Body of pancreas (tissue), 4 donors: ENCODE measurements around the gene GLI3.

Experiments
- POLR2A ChIP-seq, 3 donors: fragments of 450-650 bp; IDR thresholded peaks; one replicate each; pipeline ENCODE4 v1.6.1; 2016; ENCODE audit warnings: antibody characterized with exemption in 3 of 3, mild to moderate bottlenecking in 2 of 3
- TF ChIP-seq, protein P1 (sequence below), 7 experiments: fragments of 450-650 bp in 4 of 7; fragments of 200-600 bp in 3 of 7; sonication (generic) in 3 of 7; IDR thresholded peaks; one replicate each; pipeline ENCODE4 v1.5.1; 2016 to 2019; ENCODE audit warnings: antibody characterized with exemption in 7 of 7

- TF ChIP-seq, protein P1, sequence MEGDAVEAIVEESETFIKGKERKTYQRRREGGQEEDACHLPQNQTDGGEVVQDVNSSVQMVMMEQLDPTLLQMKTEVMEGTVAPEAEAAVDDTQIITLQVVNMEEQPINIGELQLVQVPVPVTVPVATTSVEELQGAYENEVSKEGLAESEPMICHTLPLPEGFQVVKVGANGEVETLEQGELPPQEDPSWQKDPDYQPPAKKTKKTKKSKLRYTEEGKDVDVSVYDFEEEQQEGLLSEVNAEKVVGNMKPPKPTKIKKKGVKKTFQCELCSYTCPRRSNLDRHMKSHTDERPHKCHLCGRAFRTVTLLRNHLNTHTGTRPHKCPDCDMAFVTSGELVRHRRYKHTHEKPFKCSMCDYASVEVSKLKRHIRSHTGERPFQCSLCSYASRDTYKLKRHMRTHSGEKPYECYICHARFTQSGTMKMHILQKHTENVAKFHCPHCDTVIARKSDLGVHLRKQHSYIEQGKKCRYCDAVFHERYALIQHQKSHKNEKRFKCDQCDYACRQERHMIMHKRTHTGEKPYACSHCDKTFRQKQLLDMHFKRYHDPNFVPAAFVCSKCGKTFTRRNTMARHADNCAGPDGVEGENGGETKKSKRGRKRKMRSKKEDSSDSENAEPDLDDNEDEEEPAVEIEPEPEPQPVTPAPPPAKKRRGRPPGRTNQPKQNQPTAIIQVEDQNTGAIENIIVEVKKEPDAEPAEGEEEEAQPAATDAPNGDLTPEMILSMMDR (IDR thresholded peaks at IDR 0.05): no peak
- no peak for TF ChIP-seq POLR2A (IDR thresholded peaks at IDR 0.05)
These were observed 225.2 kb downstream of the GLI3 start for GRCh38 chr7:42011846-42012245.
